GM18907 (cell line): Measurements from ENCODE around the gene ALG13.
"Not testable (repeated sequence)": the region's sequence is repeated elsewhere in the genome, so short reads cannot be mapped to it uniquely, and the experiment has no call there.

Source experiments
- ATAC-seq: cut with Tn5 transposase; IDR thresholded peaks from one replicate; pipeline ENCODE4 v1.9.1; 2021; ENCODE audit warnings: mild to moderate bottlenecking, moderate library complexity; ENCODE audit not compliant: unreplicated experiment

Gene ALG13

DNA sequence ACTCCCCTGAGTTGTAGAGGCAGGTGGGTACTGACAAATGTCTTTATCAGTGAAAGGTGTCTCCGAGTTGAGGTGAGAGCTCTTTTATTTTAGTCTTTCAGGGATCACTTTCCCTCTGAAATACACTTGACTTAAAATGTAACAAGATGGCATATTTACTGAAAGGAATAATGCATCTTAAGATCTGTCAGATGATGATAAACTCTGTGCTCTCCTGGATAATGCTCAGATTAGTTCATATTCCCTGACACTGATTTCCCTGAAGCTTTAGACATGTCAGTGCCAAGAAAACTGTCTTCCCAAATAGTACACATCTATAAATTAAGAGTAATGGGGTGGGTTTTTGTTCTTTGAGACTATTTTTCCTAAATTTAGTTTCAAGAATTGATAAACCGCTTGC lies 75.5 kb downstream of the ALG13 start:
- ATAC-seq: no peak

DNA sequence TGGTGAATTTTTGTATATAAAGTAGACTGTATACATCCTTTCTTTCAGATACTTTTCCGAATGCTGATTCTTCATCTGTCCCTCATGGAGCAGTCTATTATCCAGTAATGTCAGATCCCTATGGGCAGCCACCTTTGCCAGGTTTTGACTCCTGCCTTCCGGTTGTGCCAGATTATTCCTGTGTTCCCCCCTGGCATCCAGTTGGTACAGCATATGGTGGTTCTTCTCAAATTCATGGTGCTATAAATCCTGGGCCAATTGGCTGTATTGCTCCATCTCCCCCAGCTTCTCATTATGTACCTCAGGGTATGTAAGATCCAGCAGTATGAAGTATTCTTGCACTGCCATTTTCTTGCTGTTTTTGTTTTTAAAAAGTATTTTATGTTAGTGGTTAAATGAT lies 78.7 kb downstream of the ALG13 start:
- ATAC-seq: no peak

DNA sequence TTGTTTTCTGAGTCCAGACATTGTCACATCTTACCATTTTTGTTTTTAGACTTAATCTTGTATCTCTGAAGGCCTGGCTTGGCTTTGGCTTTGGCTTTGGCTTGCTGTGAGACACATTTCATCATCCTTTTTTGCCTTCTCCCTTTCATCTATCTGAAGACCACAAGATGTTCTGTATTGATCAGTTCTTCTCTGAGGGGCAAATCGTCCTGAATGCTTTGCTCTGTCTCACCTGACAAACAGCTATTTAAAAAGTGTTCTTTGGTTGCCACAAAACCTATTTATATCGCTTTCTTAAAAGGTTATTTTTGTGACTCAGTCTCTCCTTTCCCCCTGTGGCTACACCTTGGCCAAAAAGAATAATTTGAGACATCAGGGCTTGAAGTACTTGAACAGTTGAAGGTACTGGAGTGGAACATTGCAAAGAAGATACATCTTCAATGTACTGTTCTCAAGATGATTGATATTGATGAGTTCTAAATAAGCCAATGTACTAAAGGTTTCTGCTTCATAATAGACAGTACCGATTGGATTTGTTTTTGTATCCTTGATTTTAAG lies 80.7 kb downstream of the ALG13 start:
- ATAC-seq: no peak

DNA sequence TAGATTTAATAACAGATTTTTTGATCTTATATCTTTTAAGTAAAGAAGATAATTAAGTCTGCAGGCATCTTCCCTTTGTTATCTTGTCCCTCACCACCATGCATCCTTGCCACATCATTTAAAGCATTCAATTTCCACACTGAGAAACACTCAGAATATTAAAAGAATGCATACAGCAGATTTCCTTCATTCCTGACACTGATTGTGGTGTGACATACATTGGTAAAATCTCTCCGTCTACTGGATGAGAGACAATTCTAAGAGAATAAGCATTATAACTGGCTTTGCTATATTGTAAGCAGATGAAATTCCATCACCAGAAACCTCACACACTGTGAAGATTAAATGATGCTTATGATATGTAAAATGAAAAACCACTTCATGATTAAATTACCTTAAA lies 97.6 kb downstream of the ALG13 start:
- ATAC-seq: no peak

DNA sequence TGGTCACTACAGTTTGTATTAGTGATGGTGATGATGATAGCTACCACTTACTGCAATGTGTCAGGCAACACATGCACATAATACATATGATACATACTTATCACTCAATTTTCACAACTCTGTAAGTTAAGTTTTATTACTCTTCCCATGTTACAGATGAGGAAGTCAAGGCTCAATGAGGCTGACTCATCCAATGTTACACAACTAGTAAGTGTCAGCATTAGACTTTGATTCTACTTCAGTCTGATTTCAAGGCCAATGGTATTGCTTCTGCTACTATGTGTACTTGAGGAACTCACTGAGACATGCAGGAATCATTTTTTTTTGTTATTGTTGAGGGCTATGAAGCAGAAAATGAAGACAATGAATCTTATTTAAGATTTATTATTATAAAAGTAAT lies 98.6 kb downstream of the ALG13 start:
- no peak for ATAC-seq

DNA sequence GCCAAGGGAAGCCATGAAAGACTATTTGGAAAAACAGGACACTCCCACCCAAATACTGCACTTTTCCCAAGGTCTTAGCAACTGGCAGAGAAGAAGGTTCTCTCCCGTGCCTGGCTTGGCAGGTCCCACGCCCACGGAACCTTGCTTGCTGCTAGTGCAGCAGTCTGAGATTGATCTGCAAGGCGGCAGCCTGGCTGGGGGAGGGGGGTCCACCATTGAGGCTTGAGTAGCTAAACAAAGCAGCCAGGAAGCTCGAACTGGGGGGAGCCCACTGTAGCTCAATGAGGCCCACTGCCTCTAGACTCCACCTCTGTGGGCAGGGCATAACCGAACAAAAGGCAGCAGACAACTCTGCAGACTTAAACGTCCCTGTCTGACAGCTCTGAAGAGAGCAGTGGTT lies 103.7 kb downstream of the ALG13 start:
- no peak for ATAC-seq

DNA sequence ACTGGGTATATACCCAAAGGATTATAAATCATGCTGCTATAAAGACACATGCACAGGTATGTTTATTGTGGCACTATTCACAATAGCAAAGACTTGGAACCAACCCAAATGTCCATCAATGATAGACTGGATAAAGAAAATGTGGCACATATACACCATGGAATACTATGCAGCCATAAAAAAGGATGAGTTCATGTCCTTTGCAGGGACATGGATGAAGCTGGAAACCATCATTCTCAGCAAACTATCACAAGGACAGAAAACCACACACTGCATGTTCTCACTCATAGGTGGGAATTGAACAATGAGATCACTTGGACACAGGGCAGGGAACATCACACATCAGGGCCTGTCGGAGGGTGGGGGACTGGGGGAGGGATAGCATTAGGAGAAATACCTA lies 109.1 kb downstream of the ALG13 start:
- not testable (repeated sequence) for ATAC-seq
